WTC11 (cell line): ENCODE results near the gene TMF1. TPM values are rescaled to one million over a fixed set of nuclear protein-coding genes. Genes with fewer than 3 reads are reported as not detected.

Experiments
- ATAC-seq: fragments of 200-7000 bp; cut with Tn5 transposase; 2 replicates; pipeline ENCODE4 v1.10.0; 2021; ENCODE audit warnings: mild to moderate bottlenecking, moderate library complexity
- CTCF ChIA-PET: fragments of 300-600 bp; sonication (Branson Sonifier 250); formaldehyde crosslinking; loops from one replicate; lab custom pipeline; 2021; ENCODE audit warnings: antibody characterized with exemption; lab: Charles Lee
- POLR2A ChIA-PET: fragments of 350-600 bp; sonication (Branson Sonifier 250); formaldehyde crosslinking; loops from one replicate; lab custom pipeline; 2021; ENCODE audit warnings: antibody characterized with exemption; lab: Charles Lee
- DNase-seq: peaks from one replicate; pipeline ENCODE4 v3.0.0; 2021; ENCODE audit warnings: low spot score
- H3K27ac Mint-ChIP-seq: 2 replicates; pipeline ENCODE4 v1.8.0; 2021; ENCODE audit warnings: mixed read lengths
- H3K27me3 Mint-ChIP-seq: 2 replicates; pipeline ENCODE4 v1.8.0; 2021; ENCODE audit warnings: low read depth, mild to moderate bottlenecking, moderate library complexity, mixed read lengths
- H3K36me3 Mint-ChIP-seq: 2 replicates; pipeline ENCODE4 v1.8.0; 2021; ENCODE audit warnings: mixed read lengths
- H3K4me1 Mint-ChIP-seq: 2 replicates; pipeline ENCODE4 v1.8.0; 2022; ENCODE audit warnings: mixed read lengths
- H3K4me3 Mint-ChIP-seq: 2 replicates; pipeline ENCODE4 v1.8.0; 2021; ENCODE audit warnings: mild to moderate bottlenecking, moderate library complexity, mixed read lengths
- H3K9me3 Mint-ChIP-seq: 2 replicates; pipeline ENCODE4 v1.8.0; 2021; ENCODE audit warnings: mixed read lengths
- CDX4 ChIP-seq: fragments of 250-450 bp; sonication (Bioruptor Pico); IDR thresholded peaks from 2 replicates; pipeline ENCODE4 v1.9.0; 2021; ENCODE audit warnings: moderate library complexity, mild to moderate bottlenecking, inconsistent platforms, borderline replicate concordance
- EMX1 ChIP-seq: fragments of 250-450 bp; sonication (Bioruptor Pico); IDR thresholded peaks from 2 replicates; pipeline ENCODE4 v1.8.0; 2021; ENCODE audit warnings: mild to moderate bottlenecking
- IRF2 ChIP-seq: sonication (generic); formaldehyde crosslinking; IDR thresholded peaks from 2 replicates; pipeline ENCODE4 v1.8.0; 2022; ENCODE audit warnings: low read depth, missing genetic modification reagents, borderline replicate concordance
- MYBL2 ChIP-seq: sonication (generic); formaldehyde crosslinking; IDR thresholded peaks from 2 replicates; pipeline ENCODE4 v1.8.1; 2023; ENCODE audit warnings: mild to moderate bottlenecking, moderate library complexity, missing genetic modification reagents
- NFE2L1 ChIP-seq: sonication (generic); formaldehyde crosslinking; IDR thresholded peaks from 2 replicates; pipeline ENCODE4 v1.8.1; 2023; ENCODE audit warnings: missing genetic modification reagents
- PRRX2 ChIP-seq: fragments of 250-450 bp; sonication (Bioruptor Pico); IDR thresholded peaks from 2 replicates; pipeline ENCODE4 v1.8.0; 2021; ENCODE audit warnings: mild to moderate bottlenecking
- TEAD4 ChIP-seq: sonication (generic); formaldehyde crosslinking; IDR thresholded peaks from 2 replicates; pipeline ENCODE4 v1.8.0; 2022; ENCODE audit warnings: mild to moderate bottlenecking, missing genetic modification reagents
- USF1 ChIP-seq: sonication (generic); formaldehyde crosslinking; IDR thresholded peaks from 2 replicates; pipeline ENCODE4 v1.8.0; 2022; ENCODE audit warnings: mild to moderate bottlenecking, missing genetic modification reagents
- ZBTB21 ChIP-seq: sonication (generic); formaldehyde crosslinking; IDR thresholded peaks from 2 replicates; pipeline ENCODE4 v1.8.1; 2023; ENCODE audit warnings: mild to moderate bottlenecking, missing genetic modification reagents, borderline replicate concordance
- ZNF219 ChIP-seq: sonication (generic); formaldehyde crosslinking; IDR thresholded peaks from 2 replicates; pipeline ENCODE4 v1.8.0; 2023; ENCODE audit warnings: missing genetic modification reagents, mild to moderate bottlenecking, borderline replicate concordance
- ZNF281 ChIP-seq: sonication (generic); formaldehyde crosslinking; IDR thresholded peaks from 2 replicates; pipeline ENCODE4 v1.8.0; 2023; ENCODE audit warnings: mild to moderate bottlenecking, missing genetic modification reagents
- ZNF416 ChIP-seq: fragments of 250-450 bp; sonication (Bioruptor Pico); IDR thresholded peaks from 2 replicates; pipeline ENCODE4 v1.9.0; 2021; ENCODE audit warnings: mild to moderate bottlenecking, inconsistent platforms
- total RNA-seq: library from RNA; stranded (reverse); gene quantifications from 3 replicates; pipeline ENCODE4 v1.2.3, GENCODE V29; 2021
- TF ChIP-seq, protein P1 (sequence below): sonication (generic); formaldehyde crosslinking; IDR thresholded peaks from 2 replicates; pipeline ENCODE4 v1.8.1; 2023; ENCODE audit warnings: mild to moderate bottlenecking, moderate library complexity, missing genetic modification reagents
- TF ChIP-seq, protein P2 (sequence below): sonication (generic); formaldehyde crosslinking; conservative IDR thresholded peaks from 2 replicates; pipeline ENCODE4 v1.8.1; 2023; ENCODE audit warnings: mild to moderate bottlenecking, low read depth, missing genetic modification reagents, moderate library complexity
- TF ChIP-seq, protein P3 (sequence below): sonication (generic); formaldehyde crosslinking; IDR thresholded peaks from 2 replicates; pipeline ENCODE4 v1.8.1; 2023; ENCODE audit warnings: mild to moderate bottlenecking, missing genetic modification reagents, moderate library complexity
- TF ChIP-seq, protein P4 (sequence below): sonication (generic); formaldehyde crosslinking; IDR thresholded peaks from 2 replicates; pipeline ENCODE4 v1.8.1; 2022; ENCODE audit warnings: missing genetic modification reagents, borderline replicate concordance

The TMF1 gene
- total RNA-seq, 1 experiment from 2014 or later: 23.9 TPM

DNA sequence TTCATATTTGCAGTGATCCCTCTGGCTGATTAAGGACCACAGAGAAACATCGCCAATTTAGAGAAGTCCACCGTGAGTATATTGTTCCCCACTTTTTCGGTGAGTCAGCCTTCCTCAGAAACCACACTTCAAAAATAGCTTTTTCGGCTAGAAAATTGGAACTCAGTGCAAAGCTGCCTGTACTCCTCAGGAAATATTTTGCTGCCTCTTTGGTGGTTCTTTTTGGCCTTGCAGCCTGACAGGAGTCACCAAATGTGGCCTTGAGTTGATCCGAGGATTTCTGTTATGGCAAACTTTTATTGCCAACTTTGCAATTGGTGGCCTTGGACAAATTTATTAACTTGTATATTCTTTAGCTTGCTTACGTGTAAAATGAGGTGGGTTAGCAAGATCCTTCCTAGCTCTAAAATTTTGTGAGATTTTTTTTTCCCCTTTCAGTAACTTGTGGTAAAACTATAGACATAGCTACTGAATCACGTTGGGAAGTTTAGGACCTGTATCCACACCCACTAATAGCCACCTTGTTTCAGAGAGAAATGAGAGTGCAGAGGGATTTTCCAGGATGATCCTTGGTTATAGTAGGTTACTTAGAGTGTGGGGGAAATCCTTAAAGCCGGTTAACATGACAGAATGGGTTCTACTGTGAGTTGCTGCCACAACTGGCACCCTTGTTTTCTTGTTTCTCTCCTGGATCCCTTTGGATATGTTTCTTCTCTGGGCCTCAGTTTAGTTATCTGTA, 42.5 kb upstream of the TMF1 start:
- TF ChIP-seq ZNF219: no peak
- no peak for TF ChIP-seq ZNF416 (CRISPR knock-in tag)
- TF ChIP-seq NFE2L1: no peak
- TF ChIP-seq TEAD4 (CRISPR knock-in tag): no peak
- no peak for TF ChIP-seq MYBL2
- no peak for TF ChIP-seq EMX1 (CRISPR knock-in tag)
- TF ChIP-seq, protein P1, sequence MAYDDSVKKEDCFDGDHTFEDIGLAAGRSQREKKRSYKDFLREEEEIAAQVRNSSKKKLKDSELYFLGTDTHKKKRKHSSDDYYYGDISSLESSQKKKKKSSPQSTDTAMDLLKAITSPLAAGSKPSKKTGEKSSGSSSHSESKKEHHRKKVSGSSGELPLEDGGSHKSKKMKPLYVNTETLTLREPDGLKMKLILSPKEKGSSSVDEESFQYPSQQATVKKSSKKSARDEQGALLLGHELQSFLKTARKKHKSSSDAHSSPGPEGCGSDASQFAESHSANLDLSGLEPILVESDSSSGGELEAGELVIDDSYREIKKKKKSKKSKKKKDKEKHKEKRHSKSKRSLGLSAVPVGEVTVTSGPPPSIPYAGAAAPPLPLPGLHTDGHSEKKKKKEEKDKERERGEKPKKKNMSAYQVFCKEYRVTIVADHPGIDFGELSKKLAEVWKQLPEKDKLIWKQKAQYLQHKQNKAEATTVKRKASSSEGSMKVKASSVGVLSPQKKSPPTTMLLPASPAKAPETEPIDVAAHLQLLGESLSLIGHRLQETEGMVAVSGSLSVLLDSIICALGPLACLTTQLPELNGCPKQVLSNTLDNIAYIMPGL: no peak
- no peak for TF ChIP-seq IRF2 (CRISPR knock-in tag)
- TF ChIP-seq ZNF281 (CRISPR knock-in tag): no peak
- Mint-ChIP-seq H3K4me1 (peaks cover 49% of the 10 kb centered on the region), H3K4me3 (no peak overlapping the region), H3K27me3 (no peaks in the 10 kb centered on the region), H3K36me3 (no peaks in the 10 kb centered on the region), H3K27ac (no peak overlapping the region), H3K9me3 (no peaks in the 10 kb centered on the region)
- ChIA-PET POLR2A (no interaction called here), CTCF (interaction anchor here (1.0 kb wide), 1 partner anchor 212 kb away, joined by 3 read pairs; no protein-coding TSS in a partner anchor)
- ATAC-seq (no peak), DNase-seq (no peak)

DNA sequence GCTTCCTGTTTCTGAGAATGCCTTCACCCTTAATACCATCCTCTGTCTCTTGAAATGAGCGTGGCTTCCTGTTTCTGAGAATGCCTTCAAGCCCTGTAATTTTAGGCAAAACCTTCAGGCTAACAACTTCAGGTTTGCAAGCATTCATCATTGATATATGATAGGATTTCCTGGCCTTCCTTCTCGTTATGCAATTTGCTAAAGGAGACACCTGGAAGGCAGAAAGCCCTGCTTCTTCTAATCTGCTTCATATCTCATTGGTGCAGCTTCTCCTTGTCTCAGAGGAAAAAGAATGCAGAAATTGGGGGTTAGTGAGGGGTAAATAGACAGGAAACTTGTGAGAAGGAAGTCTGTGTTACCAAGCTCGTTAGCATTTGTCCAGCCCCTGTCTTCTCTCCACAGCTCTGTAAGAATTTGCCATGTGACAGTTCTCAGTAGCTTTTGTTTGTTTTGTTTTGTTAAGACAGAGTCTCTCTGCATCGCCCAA, 39.9 kb upstream of the TMF1 start:
- POLR2A ChIA-PET: no interaction called here

GRCh38 chr3:69091389-69092029, 39.4 kb upstream of the TMF1 start:
- POLR2A ChIA-PET: interaction anchor here (0.6 kb wide), 1 partner anchor 9 kb away, joined by 7 read pairs; no protein-coding TSS in a partner anchor
- DNase-seq (no peak), ATAC-seq (no peak)
- H3K36me3 Mint-ChIP-seq: no peaks in the 10 kb centered on the region
- H3K4me1 Mint-ChIP-seq: peaks cover 59% of the 10 kb centered on the region
- no peak overlapping the region; the same call in 1 of the 2 replicates for H3K27ac Mint-ChIP-seq
- no peaks in the 10 kb centered on the region for H3K9me3 Mint-ChIP-seq
- H3K27me3 Mint-ChIP-seq: no peaks in the 10 kb centered on the region
- H3K4me3 Mint-ChIP-seq: no peak overlapping the region
- CTCF ChIA-PET: interaction anchor here (0.6 to 1.2 kb wide), 3 partner anchors 30 to 78 kb away, joined by 3 to 8 read pairs (median 3); partner anchors contain the start of gene LMOD3
- TF ChIP-seq PRRX2 (CRISPR knock-in tag) (no peak), CDX4 (no peak), USF1 (CRISPR knock-in tag) (no peak)
- TF ChIP-seq, protein P2, sequence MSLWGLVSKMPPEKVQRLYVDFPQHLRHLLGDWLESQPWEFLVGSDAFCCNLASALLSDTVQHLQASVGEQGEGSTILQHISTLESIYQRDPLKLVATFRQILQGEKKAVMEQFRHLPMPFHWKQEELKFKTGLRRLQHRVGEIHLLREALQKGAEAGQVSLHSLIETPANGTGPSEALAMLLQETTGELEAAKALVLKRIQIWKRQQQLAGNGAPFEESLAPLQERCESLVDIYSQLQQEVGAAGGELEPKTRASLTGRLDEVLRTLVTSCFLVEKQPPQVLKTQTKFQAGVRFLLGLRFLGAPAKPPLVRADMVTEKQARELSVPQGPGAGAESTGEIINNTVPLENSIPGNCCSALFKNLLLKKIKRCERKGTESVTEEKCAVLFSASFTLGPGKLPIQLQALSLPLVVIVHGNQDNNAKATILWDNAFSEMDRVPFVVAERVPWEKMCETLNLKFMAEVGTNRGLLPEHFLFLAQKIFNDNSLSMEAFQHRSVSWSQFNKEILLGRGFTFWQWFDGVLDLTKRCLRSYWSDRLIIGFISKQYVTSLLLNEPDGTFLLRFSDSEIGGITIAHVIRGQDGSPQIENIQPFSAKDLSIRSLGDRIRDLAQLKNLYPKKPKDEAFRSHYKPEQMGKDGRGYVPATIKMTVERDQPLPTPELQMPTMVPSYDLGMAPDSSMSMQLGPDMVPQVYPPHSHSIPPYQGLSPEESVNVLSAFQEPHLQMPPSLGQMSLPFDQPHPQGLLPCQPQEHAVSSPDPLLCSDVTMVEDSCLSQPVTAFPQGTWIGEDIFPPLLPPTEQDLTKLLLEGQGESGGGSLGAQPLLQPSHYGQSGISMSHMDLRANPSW: no peak
- TF ChIP-seq, protein P3, sequence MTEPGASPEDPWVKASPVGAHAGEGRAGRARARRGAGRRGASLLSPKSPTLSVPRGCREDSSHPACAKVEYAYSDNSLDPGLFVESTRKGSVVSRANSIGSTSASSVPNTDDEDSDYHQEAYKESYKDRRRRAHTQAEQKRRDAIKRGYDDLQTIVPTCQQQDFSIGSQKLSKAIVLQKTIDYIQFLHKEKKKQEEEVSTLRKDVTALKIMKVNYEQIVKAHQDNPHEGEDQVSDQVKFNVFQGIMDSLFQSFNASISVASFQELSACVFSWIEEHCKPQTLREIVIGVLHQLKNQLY (CRISPR knock-in tag): no peak

More for the DNA sequence above, 39.9 kb upstream of the TMF1 start:
- no peak for DNase-seq
- Mint-ChIP-seq H3K9me3 (no peaks in the 10 kb centered on the region), H3K36me3 (no peaks in the 10 kb centered on the region), H3K27ac (peak overlapping the region; percentile 81), H3K4me3 (no peak overlapping the region), H3K4me1 (peaks cover 63% of the 10 kb centered on the region), H3K27me3 (no peaks in the 10 kb centered on the region)
- ATAC-seq: peak; percentile 19; the same call in 1 of the 2 replicates
- CTCF ChIA-PET: interaction anchor here (0.7 to 1.2 kb wide), 2 partner anchors 30 to 77 kb away, joined by 3 to 8 read pairs; partner anchors contain the start of gene LMOD3
- TF ChIP-seq, protein P4, sequence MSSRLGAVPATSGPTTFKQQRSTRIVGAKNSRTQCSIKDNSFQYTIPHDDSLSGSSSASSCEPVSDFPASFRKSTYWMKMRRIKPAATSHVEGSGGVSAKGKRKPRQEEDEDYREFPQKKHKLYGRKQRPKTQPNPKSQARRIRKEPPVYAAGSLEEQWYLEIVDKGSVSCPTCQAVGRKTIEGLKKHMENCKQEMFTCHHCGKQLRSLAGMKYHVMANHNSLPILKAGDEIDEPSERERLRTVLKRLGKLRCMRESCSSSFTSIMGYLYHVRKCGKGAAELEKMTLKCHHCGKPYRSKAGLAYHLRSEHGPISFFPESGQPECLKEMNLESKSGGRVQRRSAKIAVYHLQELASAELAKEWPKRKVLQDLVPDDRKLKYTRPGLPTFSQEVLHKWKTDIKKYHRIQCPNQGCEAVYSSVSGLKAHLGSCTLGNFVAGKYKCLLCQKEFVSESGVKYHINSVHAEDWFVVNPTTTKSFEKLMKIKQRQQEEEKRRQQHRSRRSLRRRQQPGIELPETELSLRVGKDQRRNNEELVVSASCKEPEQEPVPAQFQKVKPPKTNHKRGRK (CRISPR knock-in tag): no peak
- TF ChIP-seq ZBTB21 (CRISPR knock-in tag): no peak
